Measurements from ENCODE around the gene COMTD1. TPM values are rescaled to one million over a fixed set of nuclear protein-coding genes. Genes with fewer than 3 reads are reported as not detected.
A peak's percentile ranks its signal among the peaks of the same experiment; 100 is the strongest.

Gene COMTD1
- total and polyA plus RNA-seq, 2 of the 4 experiments (the other 2 are of a cell fraction): 1.6 to 6.4 TPM

GRCh38 chr10:75281974-75282373 lies 46.2 kb upstream of the COMTD1 start:
- H2AFZ ChIP-seq (replicated peaks; ENCODE audit: low read length, poor library complexity): no peak overlapping the region
- CTCF ChIA-PET: interaction anchor here (1.2 kb wide), 1 partner anchor 14 kb away, joined by 3 read pairs; no protein-coding TSS in a partner anchor
- DNase-seq (no peak), ATAC-seq (ENCODE audit: low read depth) (0 out of 2 replicates have a peak, but pooled peaks have one; percentile 9)
- H3K4me3 ChIP-seq (ENCODE audit: insufficient read depth, low read depth, low read length): no peak overlapping the region
- peaks cover 5% of the 10 kb centered on the region for H3K27me3 ChIP-seq (ENCODE audit: control insufficient read depth, insufficient read depth, low read length)
- H4K91ac ChIP-seq (ENCODE audit: insufficient read depth, low read depth, low read length): no peak overlapping the region
- no peak overlapping the region for H2BK120ac ChIP-seq (ENCODE audit: low read depth, low read length)
- H3K14ac ChIP-seq (replicated peaks; ENCODE audit: low read depth, low read length): no peak overlapping the region
- no peak for TF ChIP-seq RAD21 (IDR thresholded peaks at IDR 0.05; ENCODE audit: low read length)
- no peak for TF ChIP-seq RCOR1 (IDR thresholded peaks at IDR 0.05; ENCODE audit: insufficient replicate concordance, low read length)
- no peak for TF ChIP-seq MXI1 (IDR thresholded peaks at IDR 0.05; ENCODE audit: borderline replicate concordance, low read depth, low read length)
- TF ChIP-seq SMC3 (IDR thresholded peaks at IDR 0.05; ENCODE audit: low read depth, low read length): no peak
- TF ChIP-seq NFE2L2 (IDR thresholded peaks at IDR 0.05; ENCODE audit: low read depth, low read length): no peak
- no peak for TF ChIP-seq BHLHE40 (IDR thresholded peaks at IDR 0.05; ENCODE audit: low read depth, low read length)
- H3K9me1 ChIP-seq (ENCODE audit: insufficient read depth, low read length): no peaks in the 10 kb centered on the region
- no peak overlapping the region for H3K4me2 ChIP-seq (ENCODE audit: low read depth, low read length)
- dilution Hi-C loops (cut with HindIII; ENCODE audit: low sequenced_read_pairs, unreplicated experiment): no loop called here
- intact Hi-C loops (cut with micrococcal nuclease): no loop called here
- H3K4me1 ChIP-seq (ENCODE audit: control insufficient read depth, insufficient read depth, low read length): peaks cover 11% of the 10 kb centered on the region
- H3K79me1 ChIP-seq (ENCODE audit: low read depth in 1 of 2, low read length in 2 of 2): no peaks in the 10 kb centered on the region
- H3K9ac ChIP-seq (ENCODE audit: low read depth, low read length): no peak overlapping the region
- no peaks in the 10 kb centered on the region for H3K36me3 ChIP-seq (ENCODE audit: control insufficient read depth, insufficient read depth, low read length)
- H2BK15ac ChIP-seq (ENCODE audit: low read depth, low read length): no peak overlapping the region
- no peak overlapping the region for H4K8ac ChIP-seq (ENCODE audit: low read depth in 2 of 2, low read length in 2 of 2)
- no peak overlapping the region for H3K23ac ChIP-seq (ENCODE audit: low read depth, low read length)
- no peak overlapping the region for H2BK20ac ChIP-seq (ENCODE audit: low read depth, low read length)
- H4K20me1 ChIP-seq (ENCODE audit: insufficient read depth, low read length): no peaks in the 10 kb centered on the region
- no TSS peak for BruUV-seq (replicated peaks)
- H3K27ac ChIP-seq (ENCODE audit: insufficient read depth, low read length): no peak overlapping the region
- H3K18ac ChIP-seq (ENCODE audit: low read depth, low read length): no peak overlapping the region
- no peaks in the 10 kb centered on the region for H3K9me3 ChIP-seq (ENCODE audit: control insufficient read depth, insufficient read depth, low read length)
- POLR2A ChIA-PET (ENCODE audit: unreplicated experiment): interaction anchor here (0.6 kb wide), 1 partner anchor 71 kb away, joined by 3 read pairs; no protein-coding TSS in a partner anchor
- no CpG with 5 or more reads among the region's 2 CpGs for WGBS, 2 experiments (ENCODE audit: extremely low coverage in 2 of 2, insufficient read length in 1 of 2)
- in situ Hi-C loops (cut with MboI; ENCODE audit: low sequenced_read_pairs): no loop called here
- no peak overlapping the region for H2BK5ac ChIP-seq (ENCODE audit: low read depth, low read length, poor library complexity, severe bottlenecking)
- no peak overlapping the region for H2AK5ac ChIP-seq (ENCODE audit: low read depth, low read length)
- H3K4ac ChIP-seq (ENCODE audit: low read depth, low read length): no peak overlapping the region
- no peak overlapping the region for H3K56ac ChIP-seq (ENCODE audit: extremely low read depth, insufficient read depth, low read length)
- no peak overlapping the region for H4K5ac ChIP-seq (ENCODE audit: low read depth, low read length)
- H2AK9ac ChIP-seq (replicated peaks; ENCODE audit: low read depth, low read length, poor library complexity): no peak overlapping the region

Data from IMR-90 (cell line).